Fibroblast of skin of left quadriceps (primary cell): ENCODE data around the gene EI24.

Source experiments
- DNase-seq, 2 experiments: peaks; one replicate each; pipeline ENCODE4 v3.0.0-alpha.2; 2013; ENCODE audit warnings: low read depth in 2 of 2

Gene EI24

DNA sequence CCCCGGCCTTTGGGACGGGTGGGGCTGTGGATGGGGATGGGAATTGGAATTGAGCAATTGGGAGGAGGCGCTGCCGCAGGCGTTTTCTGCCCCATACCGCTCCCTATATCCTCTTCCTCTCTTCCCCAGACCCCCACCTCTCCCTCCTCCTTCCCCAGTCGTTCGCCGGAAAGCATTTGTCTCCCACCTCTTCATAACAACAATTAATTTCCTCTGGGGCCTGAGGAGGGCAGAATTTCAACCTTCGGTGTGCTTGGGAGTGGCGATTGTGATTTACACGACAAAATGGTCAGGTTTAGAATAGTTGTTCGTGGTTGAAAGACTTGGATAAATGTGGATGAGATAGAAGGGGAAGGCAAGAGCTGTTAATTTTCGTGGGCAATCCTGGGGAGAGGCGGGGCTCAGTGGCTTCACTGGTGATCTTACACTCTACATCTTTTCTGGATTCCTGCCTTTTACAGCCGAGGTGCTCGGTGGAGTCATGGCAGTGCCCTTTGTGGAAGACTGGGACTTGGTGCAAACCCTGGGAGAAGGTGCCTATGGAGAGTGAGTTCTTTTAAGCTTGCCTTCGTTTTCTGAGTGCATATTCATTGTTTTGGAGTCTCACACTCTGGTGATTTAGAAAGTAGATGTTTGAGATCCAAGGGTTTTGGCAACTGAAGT, 57.1 kb downstream of the EI24 start:
- DNase-seq = peak; percentile 86

DNA sequence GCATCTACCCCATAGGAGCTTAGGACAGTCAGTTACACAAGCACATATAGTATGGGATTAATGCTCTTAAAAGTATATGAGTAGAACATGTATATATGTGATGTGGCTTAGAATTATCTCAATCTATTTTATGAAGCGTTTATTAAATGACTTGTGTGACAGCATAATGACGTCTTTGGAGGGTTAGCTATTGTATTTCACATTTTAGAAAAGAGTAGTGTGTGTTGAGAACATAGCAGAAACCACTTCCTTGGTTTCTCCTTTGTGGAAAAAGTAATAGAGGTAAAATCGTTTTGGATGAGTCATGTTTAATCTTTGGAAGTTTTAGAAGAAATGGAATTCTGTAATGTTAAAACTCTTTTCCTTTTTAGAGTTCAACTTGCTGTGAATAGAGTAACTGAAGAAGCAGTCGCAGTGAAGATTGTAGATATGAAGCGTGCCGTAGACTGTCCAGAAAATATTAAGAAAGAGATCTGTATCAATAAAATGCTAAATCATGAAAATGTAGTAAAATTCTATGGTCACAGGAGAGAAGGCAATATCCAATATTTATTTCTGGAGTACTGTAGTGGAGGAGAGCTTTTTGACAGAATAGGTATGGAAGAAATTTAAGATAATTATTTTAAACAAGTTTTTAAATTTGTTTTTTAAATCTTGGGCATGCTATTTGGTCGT, 58.1 kb downstream of the EI24 start:
- no peak for DNase-seq
